Type B pancreatic cell (in vitro differentiated cells): ENCODE results near the gene C20orf202. TPM values are rescaled to one million over a fixed set of nuclear protein-coding genes. Genes with fewer than 3 reads are reported as not detected.

Experiments
- DNase-seq: peaks from one replicate; pipeline ENCODE4 v3.0.0; 2021; ENCODE audit warnings: mixed read lengths; ENCODE audit not compliant: unreplicated experiment; ENCODE audit errors: extremely low spot score
- H3K27ac Mint-ChIP-seq: 2 replicates; pipeline ENCODE4 v1.8.0; 2021; ENCODE audit warnings: mild to moderate bottlenecking, mixed read lengths
- H3K27me3 Mint-ChIP-seq: 2 replicates; pipeline ENCODE4 v1.8.0; 2021; ENCODE audit warnings: mixed read lengths
- H3K36me3 Mint-ChIP-seq: 2 replicates; pipeline ENCODE4 v1.8.0; 2021; ENCODE audit warnings: mixed read lengths
- H3K4me1 Mint-ChIP-seq: one replicate; pipeline ENCODE4 v1.8.0; 2021; ENCODE audit warnings: mixed read lengths; ENCODE audit not compliant: unreplicated experiment
- H3K4me3 Mint-ChIP-seq: 2 replicates; pipeline ENCODE4 v1.8.0; 2021; ENCODE audit warnings: mild to moderate bottlenecking, mixed read lengths
- H3K9me3 Mint-ChIP-seq: 2 replicates; pipeline ENCODE4 v1.8.0; 2021; ENCODE audit warnings: mixed read lengths
- CTCF ChIP-seq: fragments of 200-600 bp; sonication (generic); conservative IDR thresholded peaks from 2 replicates; pipeline ENCODE4 v1.5.0; 2021; ENCODE audit warnings: antibody characterized with exemption, mild to moderate bottlenecking
- total RNA-seq: library from RNA; stranded (reverse); gene quantifications from 2 replicates; pipeline ENCODE4 v1.2.1, GENCODE V29; 2021; ENCODE audit warnings: low replicate concordance

C20orf202 gene
- total RNA-seq, 1 donor from 2014 or later: 0.24 TPM

GRCh38 chr20:1207293-1207878, 4.1 kb downstream of the C20orf202 start:
- TF ChIP-seq CTCF: no peak
- no peaks in the 10 kb centered on the region for H3K36me3 Mint-ChIP-seq
- H3K9me3 Mint-ChIP-seq: no peaks in the 10 kb centered on the region
- H3K4me1 Mint-ChIP-seq: peaks cover 4% of the 10 kb centered on the region
- no peak for DNase-seq
- H3K4me3 Mint-ChIP-seq: no peak overlapping the region
- H3K27me3 Mint-ChIP-seq: peaks cover 33% of the 10 kb centered on the region
- no peak overlapping the region for H3K27ac Mint-ChIP-seq

- DNase-seq: no peak
- Mint-ChIP-seq H3K4me1 (peaks cover 5% of the 10 kb centered on the region), H3K36me3 (no peaks in the 10 kb centered on the region), H3K27ac (no peak overlapping the region), H3K4me3 (no peak overlapping the region), H3K27me3 (peaks cover 50% of the 10 kb centered on the region), H3K9me3 (no peaks in the 10 kb centered on the region)
- peak; percentile 28 for TF ChIP-seq CTCF
Measured at GRCh38 chr20:1209447-1210387, 6.5 kb downstream of the C20orf202 start.

GRCh38 chr20:1210501-1210900, 7.2 kb downstream of the C20orf202 start:
- Mint-ChIP-seq H3K4me3 (no peak overlapping the region), H3K36me3 (no peaks in the 10 kb centered on the region), H3K27ac (no peak overlapping the region), H3K9me3 (no peaks in the 10 kb centered on the region), H3K27me3 (peaks cover 58% of the 10 kb centered on the region), H3K4me1 (peaks cover 5% of the 10 kb centered on the region)
- DNase-seq: no peak
- TF ChIP-seq CTCF: no peak

GRCh38 chr20:1212023-1212422, 8.8 kb downstream of the C20orf202 start:
- DNase-seq: no peak
- H3K36me3 Mint-ChIP-seq: no peaks in the 10 kb centered on the region
- H3K4me3 Mint-ChIP-seq: no peak overlapping the region
- no peak for TF ChIP-seq CTCF
- H3K9me3 Mint-ChIP-seq: no peaks in the 10 kb centered on the region
- peaks cover 5% of the 10 kb centered on the region for H3K4me1 Mint-ChIP-seq
- H3K27me3 Mint-ChIP-seq: peaks cover 60% of the 10 kb centered on the region
- H3K27ac Mint-ChIP-seq: no peak overlapping the region

- Mint-ChIP-seq H3K4me1 (peaks cover 5% of the 10 kb centered on the region), H3K27ac (no peak overlapping the region), H3K9me3 (no peaks in the 10 kb centered on the region), H3K27me3 (peaks cover 61% of the 10 kb centered on the region), H3K36me3 (no peaks in the 10 kb centered on the region), H3K4me3 (peak overlapping the region; percentile 20)
- DNase-seq: no peak
- TF ChIP-seq CTCF: peak; percentile 89
Measured at GRCh38 chr20:1212607-1213396, 9.5 kb downstream of the C20orf202 start.
